ENCODE data around the gene GLUL. TPM values are rescaled to one million over a fixed set of nuclear protein-coding genes. Genes with fewer than 3 reads are reported as not detected.
A peak's percentile ranks its signal among the peaks of the same experiment; 100 is the strongest.

GLUL gene
- total and polyA plus RNA-seq, 7 donors, result 1,157 to 6,689 (median 2,051) TPM

GRCh38 chr1:182368358-182368757, 23.2 kb downstream of the GLUL start:
- TF ChIP-seq, protein P1, sequence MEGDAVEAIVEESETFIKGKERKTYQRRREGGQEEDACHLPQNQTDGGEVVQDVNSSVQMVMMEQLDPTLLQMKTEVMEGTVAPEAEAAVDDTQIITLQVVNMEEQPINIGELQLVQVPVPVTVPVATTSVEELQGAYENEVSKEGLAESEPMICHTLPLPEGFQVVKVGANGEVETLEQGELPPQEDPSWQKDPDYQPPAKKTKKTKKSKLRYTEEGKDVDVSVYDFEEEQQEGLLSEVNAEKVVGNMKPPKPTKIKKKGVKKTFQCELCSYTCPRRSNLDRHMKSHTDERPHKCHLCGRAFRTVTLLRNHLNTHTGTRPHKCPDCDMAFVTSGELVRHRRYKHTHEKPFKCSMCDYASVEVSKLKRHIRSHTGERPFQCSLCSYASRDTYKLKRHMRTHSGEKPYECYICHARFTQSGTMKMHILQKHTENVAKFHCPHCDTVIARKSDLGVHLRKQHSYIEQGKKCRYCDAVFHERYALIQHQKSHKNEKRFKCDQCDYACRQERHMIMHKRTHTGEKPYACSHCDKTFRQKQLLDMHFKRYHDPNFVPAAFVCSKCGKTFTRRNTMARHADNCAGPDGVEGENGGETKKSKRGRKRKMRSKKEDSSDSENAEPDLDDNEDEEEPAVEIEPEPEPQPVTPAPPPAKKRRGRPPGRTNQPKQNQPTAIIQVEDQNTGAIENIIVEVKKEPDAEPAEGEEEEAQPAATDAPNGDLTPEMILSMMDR (IDR thresholded peaks at IDR 0.05), result no peak
- no peaks in the 10 kb centered on the region for H3K27me3 ChIP-seq (ENCODE audit: insufficient read depth in 3 of 3, low read length in 2 of 3)
- no peak for DNase-seq
- H3K4me3 ChIP-seq, result no peak overlapping the region
- no peaks in the 10 kb centered on the region for H3K9me3 ChIP-seq
- intact Hi-C loops (cut with DNase I), result no loop called here
- H3K36me3 ChIP-seq (ENCODE audit: insufficient read depth in 1 of 2, low read depth in 1 of 2), result no peaks in the 10 kb centered on the region
- WGBS, 3 donors, result 56 to 64% (median 59%) methylated on average over 4 of the region's 4 CpGs
- no peak for ATAC-seq
- peaks cover 26% of the 10 kb centered on the region for H3K4me1 ChIP-seq
- no peak overlapping the region for H3K27ac ChIP-seq

- DNase-seq, result no peak
- no peak overlapping the region for H3K4me3 ChIP-seq
- H3K27me3 ChIP-seq (ENCODE audit: insufficient read depth in 3 of 3, low read length in 2 of 3), result no peaks in the 10 kb centered on the region
- no peak for ATAC-seq
- intact Hi-C loops (cut with DNase I), result no loop called here
- TF ChIP-seq, protein P1 (IDR thresholded peaks at IDR 0.05), result no peak
- H3K9me3 ChIP-seq, result no peaks in the 10 kb centered on the region
- WGBS, 3 donors, result 56 to 60% (median 59%) methylated on average over 2 of the region's 2 CpGs
- no peaks in the 10 kb centered on the region for H3K36me3 ChIP-seq (ENCODE audit: insufficient read depth in 1 of 2, low read depth in 1 of 2)
- no peak overlapping the region for H3K27ac ChIP-seq
- peaks cover 27% of the 10 kb centered on the region for H3K4me1 ChIP-seq
Observed at GRCh38 chr1:182367926-182368325, 23.7 kb downstream of the GLUL start.

GRCh38 chr1:182366596-182366995, 25.0 kb downstream of the GLUL start:
- TF ChIP-seq, protein P1 (IDR thresholded peaks at IDR 0.05), result no peak
- H3K27ac ChIP-seq, result no peak overlapping the region
- H3K27me3 ChIP-seq (ENCODE audit: insufficient read depth in 3 of 3, low read length in 2 of 3), result no peaks in the 10 kb centered on the region
- no peak for ATAC-seq
- no peak for DNase-seq
- no peak overlapping the region for H3K4me3 ChIP-seq
- intact Hi-C loops (cut with DNase I), result no loop called here
- no peaks in the 10 kb centered on the region for H3K9me3 ChIP-seq
- no peaks in the 10 kb centered on the region for H3K36me3 ChIP-seq (ENCODE audit: insufficient read depth in 1 of 2, low read depth in 1 of 2)
- peaks cover 35% of the 10 kb centered on the region for H3K4me1 ChIP-seq
- 93 to 98% (median 94%) methylated on average over 2 of the region's 2 CpGs for WGBS, 3 donors

- DNase-seq (no peak), ATAC-seq (no peak)
- Histone ChIP-seq H3K4me3 (no peak overlapping the region), H3K4me1 (peaks cover 38% of the 10 kb centered on the region), H3K27me3 (ENCODE audit: insufficient read depth in 3 of 3, low read length in 2 of 3) (no peaks in the 10 kb centered on the region), H3K27ac (peak overlapping the region; percentile 81), H3K9me3 (no peaks in the 10 kb centered on the region), H3K36me3 (ENCODE audit: insufficient read depth in 1 of 2, low read depth in 1 of 2) (no peaks in the 10 kb centered on the region)
- TF ChIP-seq, protein P1 (IDR thresholded peaks at IDR 0.05), result no peak
- intact Hi-C loops (cut with DNase I), result no loop called here
- 72 to 81% (median 75%) methylated on average over 7 of the region's 7 CpGs for WGBS, 3 donors
Observed at GRCh38 chr1:182359645-182360044, 31.9 kb downstream of the GLUL start.

DNA sequence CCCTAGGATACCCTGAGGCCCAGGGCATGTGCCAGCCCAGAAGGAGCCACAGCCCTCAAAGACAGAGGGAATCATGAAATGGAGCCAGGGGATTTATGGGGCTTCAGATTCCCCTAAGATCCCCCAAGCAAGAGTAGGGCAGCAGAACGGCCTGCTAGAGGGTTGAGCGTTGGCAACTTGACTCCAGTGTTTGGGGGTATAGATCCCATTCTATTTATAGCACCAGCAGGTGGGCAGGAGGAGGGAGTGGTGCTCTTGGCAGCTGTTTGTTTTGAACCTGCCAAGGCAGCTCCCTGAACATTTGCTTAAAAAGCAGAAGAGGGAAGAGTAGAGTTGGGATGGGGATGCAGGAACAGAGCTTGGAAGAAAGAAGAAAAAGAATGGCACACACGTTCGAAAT, 33.7 kb downstream of the GLUL start:
- DNase-seq (no peak), ATAC-seq (peak; percentile 69 to 84 (median 74))
- no peaks in the 10 kb centered on the region for H3K9me3 ChIP-seq
- no peak overlapping the region for H3K4me3 ChIP-seq
- WGBS, 3 donors, result 20 to 35% (median 26%) methylated on average over 4 of the region's 4 CpGs
- peak overlapping the region; percentile 81 for H3K27ac ChIP-seq
- intact Hi-C loops (cut with DNase I), result no loop called here
- peaks cover 32% of the 10 kb centered on the region for H3K4me1 ChIP-seq
- TF ChIP-seq, protein P1 (IDR thresholded peaks at IDR 0.05), result no peak
- H3K27me3 ChIP-seq (ENCODE audit: insufficient read depth in 3 of 3, low read length in 2 of 3), result no peaks in the 10 kb centered on the region
- no peaks in the 10 kb centered on the region for H3K36me3 ChIP-seq (ENCODE audit: insufficient read depth in 1 of 2, low read depth in 1 of 2)

Data from psoas muscle (tissue), 8 donors.